Gastroesophageal sphincter (tissue), 4 donors: ENCODE measurements around the gene AQP12B. TPM values are rescaled to one million over a fixed set of nuclear protein-coding genes. Genes with fewer than 3 reads are reported as not detected.

Experiments
- ATAC-seq: fragments of 150-250 bp; one replicate; pipeline ENCODE4 v1.9.1; 2016; ENCODE audit warnings: mild to moderate bottlenecking, moderate library complexity
- H3K27ac ChIP-seq, 4 donors: fragments of 200-600 bp; sonication (generic) in 3 of 4; 1 replicate in 3 of 4; 2 replicates in 1 of 4; pipeline ENCODE4 v1.5.1; 2016 to 2019
- H3K27me3 ChIP-seq: fragments of 200-600 bp; sonication (generic); one replicate; pipeline ENCODE4 v1.5.1; 2019
- H3K36me3 ChIP-seq, 2 donors: fragments of 200-600 bp; sonication (generic); one replicate each; pipeline ENCODE4 v1.5.1; 2019; ENCODE audit warnings: control low read depth in 1 of 2
- H3K4me1 ChIP-seq, 3 donors: fragments of 200-600 bp; sonication (generic); 1 replicate in 2 of 3; 2 replicates in 1 of 3; pipeline ENCODE4 v1.5.1; 2016 to 2019; ENCODE audit warnings: control low read depth in 2 of 3
- H3K4me3 ChIP-seq, 2 donors: fragments of 200-600 bp; sonication (generic); one replicate each; pipeline ENCODE4 v1.5.1; 2019; ENCODE audit warnings: mild to moderate bottlenecking in 1 of 2, moderate library complexity in 1 of 2
- H3K9me3 ChIP-seq, 3 donors: fragments of 200-600 bp; sonication (generic); one replicate each; pipeline ENCODE4 v1.5.1; 2017 to 2019; ENCODE audit warnings: control low read depth in 2 of 3
- EP300 ChIP-seq: sonication (generic); formaldehyde crosslinking; IDR thresholded peaks from one replicate; pipeline ENCODE4 v1.6.1; 2017; ENCODE audit warnings: antibody characterized with exemption, mild to moderate bottlenecking
- POLR2A ChIP-seq, 2 donors: fragments of 450-650 bp; IDR thresholded peaks; one replicate each; pipeline ENCODE4 v1.6.1; 2017; ENCODE audit warnings: antibody characterized with exemption in 2 of 2, mild to moderate bottlenecking in 2 of 2, moderate library complexity in 1 of 2
- POLR2AphosphoS5 ChIP-seq: sonication (generic); formaldehyde crosslinking; IDR thresholded peaks from one replicate; pipeline ENCODE4 v1.6.1; 2017; ENCODE audit warnings: antibody characterized with exemption
- WGBS, 2 donors: methylation state at CpG; one replicate each; pipeline ENCODE4 v1.1.5; 2018; ENCODE audit warnings: low coverage in 1 of 2; 5-methylcytosine and 5-hydroxymethylcytosine counted together
- small RNA-seq, 4 donors: library from RNA; depleted of rRNA; stranded (forward); fragments of <200 nt; gene quantifications; one replicate each; pipeline ENCODE3, GENCODE V24; 2016
- total RNA-seq, 4 donors: library from RNA; depleted of rRNA; stranded (reverse); fragments of >200 nt; gene quantifications; one replicate each; pipeline ENCODE4 v1.1.0, GENCODE V29; 2016
- TF ChIP-seq, protein P1 (sequence below), 4 experiments: fragments of 200-600 bp in 2 of 4; fragments of 450-650 bp in 2 of 4; sonication (generic) in 1 of 4; IDR thresholded peaks; one replicate each; pipeline ENCODE4 v1.5.1; 2017 to 2019; ENCODE audit warnings: antibody characterized with exemption in 4 of 4, mild to moderate bottlenecking in 2 of 4, moderate library complexity in 2 of 4

AQP12B gene
- total RNA-seq, 4 donors from 2014 or later: not detected

DNA sequence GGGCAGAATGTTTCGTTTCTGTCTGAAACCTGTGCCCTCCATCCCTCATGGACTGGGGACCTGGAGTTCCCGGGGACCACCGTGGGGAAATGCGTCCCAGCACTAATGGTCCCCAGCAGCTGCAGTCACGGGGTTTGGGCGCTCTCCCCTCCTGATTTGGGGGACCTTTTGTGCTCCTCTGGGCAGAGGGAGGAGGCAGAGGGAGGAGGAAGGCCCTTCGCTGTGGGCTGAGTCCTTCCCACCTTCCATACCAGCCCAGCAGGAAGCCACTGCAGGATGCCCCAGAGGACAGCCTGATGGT, 54.2 kb downstream of the AQP12B start:
- no peak for ATAC-seq
- Histone ChIP-seq H3K9me3 (no peaks in the 10 kb centered on the region), H3K27me3 (peaks cover 12% of the 10 kb centered on the region), H3K27ac (no peak overlapping the region), H3K36me3 (peaks cover 0 to 5% of the 10 kb centered on the region in 2 donors), H3K4me3 (no peak overlapping the region), H3K4me1 (peaks cover 0 to 6% (median 0%) of the 10 kb centered on the region in 3 donors)
- TF ChIP-seq POLR2AphosphoS5 (no peak), POLR2A (IDR thresholded peaks at IDR 0.05) (no peak), EP300 (no peak)
- TF ChIP-seq, protein P1, sequence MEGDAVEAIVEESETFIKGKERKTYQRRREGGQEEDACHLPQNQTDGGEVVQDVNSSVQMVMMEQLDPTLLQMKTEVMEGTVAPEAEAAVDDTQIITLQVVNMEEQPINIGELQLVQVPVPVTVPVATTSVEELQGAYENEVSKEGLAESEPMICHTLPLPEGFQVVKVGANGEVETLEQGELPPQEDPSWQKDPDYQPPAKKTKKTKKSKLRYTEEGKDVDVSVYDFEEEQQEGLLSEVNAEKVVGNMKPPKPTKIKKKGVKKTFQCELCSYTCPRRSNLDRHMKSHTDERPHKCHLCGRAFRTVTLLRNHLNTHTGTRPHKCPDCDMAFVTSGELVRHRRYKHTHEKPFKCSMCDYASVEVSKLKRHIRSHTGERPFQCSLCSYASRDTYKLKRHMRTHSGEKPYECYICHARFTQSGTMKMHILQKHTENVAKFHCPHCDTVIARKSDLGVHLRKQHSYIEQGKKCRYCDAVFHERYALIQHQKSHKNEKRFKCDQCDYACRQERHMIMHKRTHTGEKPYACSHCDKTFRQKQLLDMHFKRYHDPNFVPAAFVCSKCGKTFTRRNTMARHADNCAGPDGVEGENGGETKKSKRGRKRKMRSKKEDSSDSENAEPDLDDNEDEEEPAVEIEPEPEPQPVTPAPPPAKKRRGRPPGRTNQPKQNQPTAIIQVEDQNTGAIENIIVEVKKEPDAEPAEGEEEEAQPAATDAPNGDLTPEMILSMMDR (IDR thresholded peaks at IDR 0.05): no peak
- WGBS, 2 donors: 60% methylated on average over 1 of the region's 7 CpGs; no CpG with 5 or more reads in 1 of the 2 donors

DNA sequence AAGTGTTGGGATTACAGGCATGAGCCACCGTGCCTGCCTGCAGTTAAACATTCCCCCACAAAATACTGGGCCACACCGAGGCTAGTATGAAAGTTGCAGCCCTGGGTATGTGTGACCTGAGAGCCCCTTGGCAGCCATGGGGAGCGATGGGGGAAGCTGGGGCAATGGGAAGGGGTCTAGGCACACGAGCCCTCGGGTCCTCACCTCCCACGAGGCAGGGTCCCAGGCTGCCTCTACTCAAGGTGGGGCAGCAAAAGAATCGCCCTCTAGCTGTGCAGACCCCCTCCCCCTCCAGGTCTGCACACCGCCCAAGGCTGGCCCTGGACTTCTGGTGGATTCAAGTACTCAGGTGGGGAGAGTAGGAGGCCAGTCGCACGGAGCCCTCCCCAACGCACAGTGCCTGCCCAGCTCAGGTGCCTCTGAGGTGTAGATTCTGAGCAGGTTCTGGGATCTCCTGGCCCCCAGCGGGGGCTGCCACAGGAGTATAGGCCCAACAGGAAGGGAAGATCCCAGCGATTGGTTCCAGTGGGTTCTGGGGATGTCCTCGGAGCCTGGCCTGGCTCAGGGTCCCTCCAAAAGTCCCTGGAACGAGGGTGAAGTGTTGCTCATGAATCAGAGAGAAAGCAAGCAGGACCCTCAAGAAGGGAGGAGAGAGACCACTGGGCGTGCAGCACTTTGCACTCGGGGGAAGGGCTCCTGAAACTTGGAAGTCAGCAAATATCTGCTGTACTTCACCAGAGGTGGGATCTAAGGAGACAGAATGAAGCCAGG, 54.8 kb downstream of the AQP12B start:
- H3K36me3 ChIP-seq: peaks cover 0 to 5% of the 10 kb centered on the region in 2 donors
- no CpG with 5 or more reads among the region's 17 CpGs for WGBS, 2 donors
- no peaks in the 10 kb centered on the region for H3K9me3 ChIP-seq
- peaks cover 12% of the 10 kb centered on the region for H3K27me3 ChIP-seq
- H3K27ac ChIP-seq: no peak overlapping the region
- H3K4me1 ChIP-seq: peaks cover 0 to 6% (median 0%) of the 10 kb centered on the region in 3 donors
- no peak overlapping the region for H3K4me3 ChIP-seq
- TF ChIP-seq, protein P1 (IDR thresholded peaks at IDR 0.05): no peak
- TF ChIP-seq POLR2AphosphoS5 (no peak), EP300 (no peak), POLR2A (IDR thresholded peaks at IDR 0.05) (no peak)
- ATAC-seq: no peak

DNA sequence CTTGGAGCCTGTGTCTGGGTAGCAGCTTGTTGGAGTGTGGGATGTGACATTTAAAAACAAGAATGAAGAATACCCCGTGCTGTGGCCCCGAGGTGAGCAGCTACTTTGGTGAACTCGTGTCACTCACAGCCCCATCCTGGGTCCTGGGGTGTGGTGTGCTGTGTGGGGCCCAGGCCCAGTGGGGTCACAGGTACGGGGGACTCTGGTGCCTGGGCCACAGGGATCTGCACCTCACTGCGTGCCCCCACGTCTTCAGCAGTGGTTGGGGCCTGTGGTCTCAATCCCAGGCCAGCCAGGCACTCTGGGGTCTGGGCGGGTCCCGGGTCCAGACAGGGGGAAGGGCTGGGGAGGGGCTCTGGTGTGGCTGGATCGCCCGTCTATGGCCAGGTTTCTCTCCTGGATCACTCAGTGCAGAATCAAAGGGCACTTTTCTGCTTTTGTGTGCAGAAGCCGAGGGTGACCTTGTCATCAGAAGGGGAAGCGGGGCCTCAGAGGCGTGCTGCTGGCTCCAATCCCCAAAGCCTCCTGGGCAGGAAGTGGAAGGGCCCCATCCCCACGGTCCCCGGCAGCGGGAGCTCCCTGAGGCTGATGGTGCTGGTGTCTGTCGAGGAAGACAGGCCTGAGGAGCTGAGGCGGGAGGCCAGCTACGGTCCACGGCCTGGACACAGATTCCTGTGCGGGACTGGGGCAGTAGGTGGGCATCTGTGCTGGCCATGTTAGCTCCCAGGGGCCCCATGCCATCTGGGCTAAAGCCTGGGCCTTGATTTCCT, 56.0 kb downstream of the AQP12B start:
- no CpG with 5 or more reads among the region's 21 CpGs for WGBS, 2 donors
- H3K4me3 ChIP-seq: no peak overlapping the region
- no peak for ATAC-seq

More for the DNA sequence above, 56.0 kb downstream of the AQP12B start:
- TF ChIP-seq, protein P1 (IDR thresholded peaks at IDR 0.05): no peak
- no peak for TF ChIP-seq EP300
- no peak for TF ChIP-seq POLR2A (IDR thresholded peaks at IDR 0.05)
- no peak for TF ChIP-seq POLR2AphosphoS5
- Histone ChIP-seq H3K27ac (no peak overlapping the region), H3K27me3 (peaks cover 8% of the 10 kb centered on the region), H3K4me1 (peaks cover 0 to 6% (median 0%) of the 10 kb centered on the region in 3 donors), H3K36me3 (peaks cover 0 to 5% of the 10 kb centered on the region in 2 donors), H3K9me3 (no peaks in the 10 kb centered on the region)

Small RNAs within 50 kb of the gene (small RNA-seq; reads per million reads assigned to genes)
- gene AC011298.3: 0 reads per million in 4 donors

Other genes with a start within 250 kb of the AQP12B start
- 10 to 100 TPM; 22.5 to 73.9 (median 43.3) TPM for gene GPC1, start 247.2 kb downstream of the AQP12B start, total RNA-seq
- gene ANKMY1, start 124.9 kb downstream of the AQP12B start, total RNA-seq: 10 to 100 TPM in 1 of 4 donors, 1 to 10 TPM in 3; 7.0 to 12.0 (median 8.9) TPM
- 1 to 10 TPM; 3.0 to 5.3 (median 4.0) TPM for gene DUSP28, start 122.5 kb downstream of the AQP12B start, total RNA-seq
- 100 to 1,000 TPM in 1 of 4 donors, 10 to 100 TPM in 3; 49.1 to 127 (median 55.5) TPM for gene RNPEPL1, start 114.4 kb downstream of the AQP12B start, total RNA-seq
- 10 to 100 TPM; 19.2 to 34.7 (median 23.2) TPM for gene CAPN10, start 96.2 kb downstream of the AQP12B start, total RNA-seq
- 1 to 10 TPM in 3 of 4 donors, under 1 TPM in 1; 0.93 to 2.3 (median 1.9) TPM for gene GPR35, start 57.4 kb downstream of the AQP12B start, total RNA-seq
- not detected for gene AQP12A, start 9.0 kb upstream of the AQP12B start, total RNA-seq
- 1 to 10 TPM in 2 of 4 donors, under 1 TPM in 2; 0.62 to 2.3 (median 1.6) TPM for gene KIF1A, start 137.3 kb upstream of the AQP12B start, total RNA-seq
- not detected for gene AGXT, start 185.9 kb upstream of the AQP12B start, total RNA-seq
- 1 to 10 TPM in 1 of 4 donors, under 1 TPM in 2, not detected in 1; 0.27 to 9.7 (median 0.77) TPM for gene MAB21L4, start 213.3 kb upstream of the AQP12B start, total RNA-seq
- gene CROCC2, start 223.5 kb upstream of the AQP12B start, total RNA-seq: not detected